SK-N-SH (cell line): Measurements from ENCODE around the gene ABCA10. TPM values are rescaled to one million over a fixed set of nuclear protein-coding genes. Genes with fewer than 3 reads are reported as not detected.

Experiments
- CTCF ChIA-PET: fragments of 300-600, 350-600 bp; formaldehyde crosslinking; extraction: SDS; loops from one replicate; lab custom pipeline; 2021; lab: Yijun Ruan, JAX
- POLR2A ChIA-PET: fragments of 350-600 bp; sonication (Branson Sonifier 250); formaldehyde crosslinking; extraction: SDS; loops from one replicate; lab custom pipeline; 2020; ENCODE audit warnings: antibody characterized with exemption, inconsistent platforms; lab: Yijun Ruan, JAX
- DNase-seq: peaks from one replicate; pipeline ENCODE4 v3.0.0; 2012
- H2AFZ ChIP-seq: fragments of 200-600 bp; sonication (generic); 2 replicates; pipeline ENCODE4 v1.8.1; 2016; ENCODE audit warnings: antibody characterized with exemption, mild to moderate bottlenecking, low read depth
- H3F3A ChIP-seq: fragments of 200-600 bp; sonication (generic); replicated peaks from 2 replicates; pipeline ENCODE3; 2016; ENCODE audit warnings: antibody characterized with exemption, mild to moderate bottlenecking; ENCODE audit not compliant: insufficient read depth
- H3K27ac ChIP-seq, 2 experiments: fragments of 200-500 bp in 1 of 2; fragments of 200-600 bp in 1 of 2; sonication (Bioruptor generic) in 1 of 2; sonication (generic), shearing (Covaris generic) in 1 of 2; 2 replicates each; pipeline versions ENCODE4 v1.5.1 to v1.6.1; 2014 to 2016; ENCODE audit warnings: low read depth in 2 of 2, inconsistent platforms in 1 of 2, low read length in 1 of 2, mild to moderate bottlenecking in 1 of 2, mixed read lengths in 1 of 2
- H3K27me3 ChIP-seq: fragments of 200-600 bp; sonication (generic), shearing (Covaris generic); 2 replicates; pipeline ENCODE4 v1.6.1; 2016; ENCODE audit warnings: mixed run types; ENCODE audit not compliant: insufficient read depth
- H3K36me3 ChIP-seq, 2 experiments: fragments of 200-500 bp in 1 of 2; fragments of 200-600 bp in 1 of 2; sonication (Bioruptor generic) in 1 of 2; sonication (generic) in 1 of 2; replicated peaks in 1 of 2; 2 replicates each; pipeline versions ENCODE3 to v1.5.1; 2014 to 2016; ENCODE audit warnings: low read length in 1 of 2, mild to moderate bottlenecking in 1 of 2; ENCODE audit not compliant: insufficient read depth in 2 of 2, control insufficient read depth in 1 of 2
- H3K4me1 ChIP-seq, 2 experiments: fragments of 200-500 bp in 1 of 2; fragments of 200-600 bp in 1 of 2; sonication (Bioruptor generic) in 1 of 2; sonication (generic), shearing (Covaris generic) in 1 of 2; 2 replicates each; pipeline versions ENCODE4 v1.5.1 to v1.6.1; 2014 to 2016; ENCODE audit warnings: low read depth in 1 of 2, low read length in 1 of 2, mixed run types in 1 of 2; ENCODE audit not compliant: insufficient read depth in 2 of 2, control insufficient read depth in 1 of 2
- H3K4me2 ChIP-seq: fragments of 200-600 bp; sonication (generic), shearing (Covaris generic); 2 replicates; pipeline ENCODE4 v1.6.1; 2017; ENCODE audit warnings: mixed run types
- H3K4me3 ChIP-seq, 2 experiments: fragments of 200-500 bp in 1 of 2; fragments of 200-600 bp in 1 of 2; sonication (Bioruptor generic) in 1 of 2; sonication (generic), shearing (Covaris generic) in 1 of 2; 2 replicates each; pipeline versions ENCODE4 v1.5.1 to v1.8.1; 2014 to 2016; ENCODE audit warnings: low read depth in 2 of 2, inconsistent platforms in 1 of 2, low read length in 1 of 2, mild to moderate bottlenecking in 1 of 2, mixed read lengths in 1 of 2, moderate library complexity in 1 of 2
- H3K79me2 ChIP-seq: fragments of 200-600 bp; sonication (generic); 2 replicates; pipeline ENCODE4 v1.8.1; 2017; ENCODE audit warnings: mild to moderate bottlenecking; ENCODE audit not compliant: insufficient read depth
- H3K9ac ChIP-seq: fragments of 200-600 bp; sonication (generic); 2 replicates; pipeline ENCODE4 v1.6.1; 2017; ENCODE audit warnings: mixed run types
- H3K9me2 ChIP-seq: fragments of 200-600 bp; sonication (generic); 2 replicates; pipeline ENCODE4 v1.6.1; 2017; ENCODE audit warnings: mixed run types
- H3K9me3 ChIP-seq: fragments of 200-600 bp; sonication (generic); 2 replicates; pipeline ENCODE4 v1.6.1; 2017; ENCODE audit warnings: mixed run types, mild to moderate bottlenecking, moderate library complexity
- H4K20me1 ChIP-seq: fragments of 200-600 bp; sonication (generic); 2 replicates; pipeline ENCODE4 v1.6.1; 2017; ENCODE audit warnings: mild to moderate bottlenecking, mixed run types; ENCODE audit not compliant: insufficient read depth
- CHD2 ChIP-seq: fragments of 150-350 bp; IDR thresholded peaks from 2 replicates; pipeline ENCODE4 v1.6.1; 2018; ENCODE audit warnings: low read length; ENCODE audit not compliant: partially characterized antibody
- EP300 ChIP-seq, 2 experiments: IDR thresholded peaks; 2 replicates each; pipeline versions ENCODE4 v1.4.0 to v1.6.1; 2012; ENCODE audit warnings: borderline replicate concordance in 1 of 2, low read depth in 1 of 2, low read length in 1 of 2
- EZH2phosphoT487 ChIP-seq: fragments of 200-600 bp; sonication (generic); IDR thresholded peaks from 2 replicates; pipeline ENCODE4 v1.6.1; 2017; ENCODE audit warnings: low read depth, mixed run types, mild to moderate bottlenecking, antibody characterized with exemption, moderate library complexity, borderline replicate concordance
- FOSL2 ChIP-seq: IDR thresholded peaks from 2 replicates; pipeline ENCODE4 v1.4.0; 2012; ENCODE audit warnings: low read depth, mild to moderate bottlenecking, moderate library complexity, borderline replicate concordance
- FOXJ3 ChIP-seq: sonication (generic); formaldehyde crosslinking; IDR thresholded peaks from 2 replicates; pipeline ENCODE4 v1.5.1; 2020; ENCODE audit warnings: mild to moderate bottlenecking, missing genetic modification reagents
- FOXM1 ChIP-seq: IDR thresholded peaks from 2 replicates; pipeline ENCODE4 v1.4.0; 2012; ENCODE audit warnings: low read depth, mild to moderate bottlenecking
- JUND ChIP-seq: IDR thresholded peaks from 2 replicates; pipeline ENCODE4 v1.4.0; 2012
- MXI1 ChIP-seq: IDR thresholded peaks from 2 replicates; pipeline ENCODE4 v1.6.1; 2012; ENCODE audit warnings: mild to moderate bottlenecking, low read depth, low read length, improper control_type of control experiment
- NRF1 ChIP-seq: IDR thresholded peaks from 2 replicates; pipeline ENCODE4 v1.6.1; 2012; ENCODE audit warnings: low read depth, mild to moderate bottlenecking, low read length
- POLR2AphosphoS5 ChIP-seq: IDR thresholded peaks from 2 replicates; pipeline ENCODE4 v1.6.1; 2012; ENCODE audit warnings: low read depth, low read length
- RAD21 ChIP-seq: IDR thresholded peaks from 2 replicates; pipeline ENCODE4 v1.6.1; 2012; ENCODE audit warnings: mild to moderate bottlenecking, low read length
- RCOR1 ChIP-seq: fragments of 150-350 bp; IDR thresholded peaks from 2 replicates; pipeline ENCODE4 v1.6.1; 2017; ENCODE audit warnings: antibody characterized with exemption, low read length
- TCF12 ChIP-seq: IDR thresholded peaks from 2 replicates; pipeline ENCODE4 v1.4.0; 2012
- WGBS: methylation state at CpG from one replicate; pipeline ENCODE4 v1.1.6; 2017; ENCODE audit warnings: low lambda C conversion rate; 5-methylcytosine and 5-hydroxymethylcytosine counted together
- polyA plus RNA-seq, 3 experiments: library from polyadenylated mRNA; depleted of rRNA; stranded (reverse); fragments of >200 nt; gene quantifications; 2 replicates each; pipeline ENCODE4 v1.2.3, GENCODE V29; 2012
- TF ChIP-seq, protein P1 (sequence below): IDR thresholded peaks from 2 replicates; pipeline ENCODE4 v1.4.0; 2012; ENCODE audit warnings: low read depth
- TF ChIP-seq, protein P2 (sequence below): fragments of 150-350 bp; IDR thresholded peaks from 2 replicates; pipeline ENCODE4 v1.6.1; 2016; ENCODE audit warnings: mild to moderate bottlenecking, low read depth, low read length
- TF ChIP-seq, protein P3 (sequence below): IDR thresholded peaks from 2 replicates; pipeline ENCODE4 v1.4.0; 2012; ENCODE audit warnings: low read depth, borderline replicate concordance
- TF ChIP-seq, protein P4 (sequence below): fragments of 200-600 bp; sonication (generic); IDR thresholded peaks from 2 replicates; pipeline ENCODE4 v1.6.1; 2017; ENCODE audit warnings: antibody characterized with exemption, mild to moderate bottlenecking, moderate library complexity
- TF ChIP-seq, protein P5 (sequence below): fragments of 150-350 bp; IDR thresholded peaks from 2 replicates; pipeline ENCODE4 v1.6.1; 2017; ENCODE audit warnings: antibody characterized with exemption, low read length, low read depth, borderline replicate concordance

Gene ABCA10
- polyA plus RNA-seq, 1 of the 3 experiments (the other 2 are of a cell fraction), result 0.07 TPM

DNA sequence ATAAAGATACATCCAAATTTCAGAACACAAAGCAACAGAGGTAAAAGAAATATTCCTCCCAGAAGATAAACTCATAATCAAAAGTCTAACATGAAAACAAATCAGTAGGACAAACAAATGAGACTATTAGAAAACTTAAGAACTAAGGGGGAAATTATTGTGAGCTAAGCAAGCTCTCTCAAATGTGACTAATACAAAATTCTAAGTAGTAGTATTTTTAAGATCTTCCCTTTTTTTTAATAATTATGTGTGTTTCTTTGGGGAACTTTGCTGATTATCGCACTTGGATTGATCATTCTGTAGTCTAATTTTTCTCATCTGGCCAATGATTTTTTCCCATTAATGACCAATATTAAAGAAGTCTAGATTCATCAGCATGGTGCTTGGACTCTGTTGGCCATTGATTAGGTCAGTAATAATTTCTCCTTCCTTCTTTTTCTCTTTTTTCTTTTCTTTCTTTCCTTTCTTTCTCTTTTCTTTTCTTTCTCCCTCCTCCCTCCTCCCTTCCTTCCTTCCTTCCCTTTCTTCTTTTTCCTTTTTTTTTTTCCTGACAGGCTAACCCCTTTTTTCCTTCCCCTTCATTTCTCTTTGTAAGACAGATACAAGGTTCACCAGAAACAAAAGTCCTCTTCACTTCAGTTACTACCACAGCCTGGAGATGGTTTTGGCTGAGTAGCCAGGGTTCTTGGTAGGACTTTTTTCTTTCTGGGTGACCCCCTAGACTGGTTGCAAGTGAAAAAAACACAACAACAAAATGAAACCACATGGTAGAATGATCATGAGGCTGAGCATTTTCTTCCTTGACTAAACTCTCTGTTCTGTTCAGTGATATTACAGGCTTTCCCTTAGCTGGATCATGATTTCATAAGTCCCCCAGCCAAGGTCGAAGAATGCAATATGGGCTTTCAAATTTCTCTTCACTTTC is 84.0 kb downstream of the ABCA10 start:
- POLR2A ChIA-PET, result no interaction called here

DNA sequence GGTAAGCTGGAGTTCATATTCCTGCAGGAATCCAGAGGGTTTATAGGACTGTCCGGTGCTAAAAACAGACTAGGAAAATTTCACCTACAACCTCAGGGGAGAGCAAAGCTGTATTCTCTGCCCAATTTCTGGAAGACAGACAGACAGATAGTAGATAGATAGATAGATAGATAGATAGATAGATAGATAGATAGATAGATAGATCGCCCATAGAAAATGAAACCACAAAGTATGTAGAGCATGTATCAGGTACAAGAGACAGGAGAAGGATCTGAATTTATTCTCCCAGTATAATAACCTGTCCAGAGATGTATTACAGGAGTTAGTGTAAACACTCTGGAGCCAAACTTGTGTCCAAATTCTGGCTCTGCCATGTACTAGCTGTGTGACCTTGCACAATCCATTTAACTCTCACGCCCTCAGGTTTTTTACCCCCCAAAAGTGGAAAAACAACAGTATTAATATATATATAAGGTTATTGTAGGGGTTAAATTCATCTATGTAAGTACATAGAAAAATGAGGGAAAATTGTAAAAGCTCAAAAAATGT is 84.9 kb downstream of the ABCA10 start:
- Histone ChIP-seq H3K27me3 (no peaks in the 10 kb centered on the region), H3K9ac (no peak overlapping the region), H3K36me3 (no peaks in the 10 kb centered on the region), H3K4me2 (peak overlapping the region; percentile 41; the same call in 1 of the 2 replicates), H3F3A (peaks cover 4% of the 10 kb centered on the region), H3K4me3 (no peak overlapping the region), H2AFZ (no peak overlapping the region), H3K4me1 (peaks cover 0 to 3% of the 10 kb centered on the region in 2 experiments; a peak in 2 of 4 replicates), H4K20me1 (no peaks in the 10 kb centered on the region), H3K27ac (no peak overlapping the region), H3K9me3 (no peaks in the 10 kb centered on the region), H3K9me2 (no peaks in the 10 kb centered on the region), H3K79me2 (no peaks in the 10 kb centered on the region)
- 39% methylated on average over 3 of the region's 3 CpGs for WGBS
- ChIA-PET POLR2A (no interaction called here), CTCF (interaction anchor here (1.3 kb wide), 1 partner anchor 59 kb away, joined by 3 read pairs; no protein-coding TSS in a partner anchor)
- no peak for DNase-seq
- TF ChIP-seq EZH2phosphoT487, result no peak
- TF ChIP-seq, protein P1, sequence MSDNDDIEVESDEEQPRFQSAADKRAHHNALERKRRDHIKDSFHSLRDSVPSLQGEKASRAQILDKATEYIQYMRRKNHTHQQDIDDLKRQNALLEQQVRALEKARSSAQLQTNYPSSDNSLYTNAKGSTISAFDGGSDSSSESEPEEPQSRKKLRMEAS, result no peak
- TF ChIP-seq, protein P2, sequence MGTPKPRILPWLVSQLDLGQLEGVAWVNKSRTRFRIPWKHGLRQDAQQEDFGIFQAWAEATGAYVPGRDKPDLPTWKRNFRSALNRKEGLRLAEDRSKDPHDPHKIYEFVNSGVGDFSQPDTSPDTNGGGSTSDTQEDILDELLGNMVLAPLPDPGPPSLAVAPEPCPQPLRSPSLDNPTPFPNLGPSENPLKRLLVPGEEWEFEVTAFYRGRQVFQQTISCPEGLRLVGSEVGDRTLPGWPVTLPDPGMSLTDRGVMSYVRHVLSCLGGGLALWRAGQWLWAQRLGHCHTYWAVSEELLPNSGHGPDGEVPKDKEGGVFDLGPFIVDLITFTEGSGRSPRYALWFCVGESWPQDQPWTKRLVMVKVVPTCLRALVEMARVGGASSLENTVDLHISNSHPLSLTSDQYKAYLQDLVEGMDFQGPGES, result no peak
- no peak for TF ChIP-seq POLR2AphosphoS5
- TF ChIP-seq, protein P3, sequence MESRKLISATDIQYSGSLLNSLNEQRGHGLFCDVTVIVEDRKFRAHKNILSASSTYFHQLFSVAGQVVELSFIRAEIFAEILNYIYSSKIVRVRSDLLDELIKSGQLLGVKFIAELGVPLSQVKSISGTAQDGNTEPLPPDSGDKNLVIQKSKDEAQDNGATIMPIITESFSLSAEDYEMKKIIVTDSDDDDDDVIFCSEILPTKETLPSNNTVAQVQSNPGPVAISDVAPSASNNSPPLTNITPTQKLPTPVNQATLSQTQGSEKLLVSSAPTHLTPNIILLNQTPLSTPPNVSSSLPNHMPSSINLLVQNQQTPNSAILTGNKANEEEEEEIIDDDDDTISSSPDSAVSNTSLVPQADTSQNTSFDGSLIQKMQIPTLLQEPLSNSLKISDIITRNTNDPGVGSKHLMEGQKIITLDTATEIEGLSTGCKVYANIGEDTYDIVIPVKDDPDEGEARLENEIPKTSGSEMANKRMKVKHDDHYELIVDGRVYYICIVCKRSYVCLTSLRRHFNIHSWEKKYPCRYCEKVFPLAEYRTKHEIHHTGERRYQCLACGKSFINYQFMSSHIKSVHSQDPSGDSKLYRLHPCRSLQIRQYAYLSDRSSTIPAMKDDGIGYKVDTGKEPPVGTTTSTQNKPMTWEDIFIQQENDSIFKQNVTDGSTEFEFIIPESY, result no peak
- TF ChIP-seq, protein P4, sequence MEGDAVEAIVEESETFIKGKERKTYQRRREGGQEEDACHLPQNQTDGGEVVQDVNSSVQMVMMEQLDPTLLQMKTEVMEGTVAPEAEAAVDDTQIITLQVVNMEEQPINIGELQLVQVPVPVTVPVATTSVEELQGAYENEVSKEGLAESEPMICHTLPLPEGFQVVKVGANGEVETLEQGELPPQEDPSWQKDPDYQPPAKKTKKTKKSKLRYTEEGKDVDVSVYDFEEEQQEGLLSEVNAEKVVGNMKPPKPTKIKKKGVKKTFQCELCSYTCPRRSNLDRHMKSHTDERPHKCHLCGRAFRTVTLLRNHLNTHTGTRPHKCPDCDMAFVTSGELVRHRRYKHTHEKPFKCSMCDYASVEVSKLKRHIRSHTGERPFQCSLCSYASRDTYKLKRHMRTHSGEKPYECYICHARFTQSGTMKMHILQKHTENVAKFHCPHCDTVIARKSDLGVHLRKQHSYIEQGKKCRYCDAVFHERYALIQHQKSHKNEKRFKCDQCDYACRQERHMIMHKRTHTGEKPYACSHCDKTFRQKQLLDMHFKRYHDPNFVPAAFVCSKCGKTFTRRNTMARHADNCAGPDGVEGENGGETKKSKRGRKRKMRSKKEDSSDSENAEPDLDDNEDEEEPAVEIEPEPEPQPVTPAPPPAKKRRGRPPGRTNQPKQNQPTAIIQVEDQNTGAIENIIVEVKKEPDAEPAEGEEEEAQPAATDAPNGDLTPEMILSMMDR, result no peak
- no peak for TF ChIP-seq CHD2

More for the DNA sequence above, 84.0 kb downstream of the ABCA10 start:
- WGBS, result 30% methylated on average over 2 of the region's 2 CpGs
- no peak for TF ChIP-seq FOXJ3 (CRISPR knock-in tag)
- TF ChIP-seq NRF1, result no peak
- TF ChIP-seq TCF12, result no peak
- TF ChIP-seq EP300 (IDR thresholded peaks at IDR 0.05; ENCODE audit: borderline replicate concordance in 1 of 2, low read depth in 1 of 2, low read length in 1 of 2), result no peak
- TF ChIP-seq FOXM1, result no peak
- no peak for TF ChIP-seq CHD2
- TF ChIP-seq, protein P5, sequence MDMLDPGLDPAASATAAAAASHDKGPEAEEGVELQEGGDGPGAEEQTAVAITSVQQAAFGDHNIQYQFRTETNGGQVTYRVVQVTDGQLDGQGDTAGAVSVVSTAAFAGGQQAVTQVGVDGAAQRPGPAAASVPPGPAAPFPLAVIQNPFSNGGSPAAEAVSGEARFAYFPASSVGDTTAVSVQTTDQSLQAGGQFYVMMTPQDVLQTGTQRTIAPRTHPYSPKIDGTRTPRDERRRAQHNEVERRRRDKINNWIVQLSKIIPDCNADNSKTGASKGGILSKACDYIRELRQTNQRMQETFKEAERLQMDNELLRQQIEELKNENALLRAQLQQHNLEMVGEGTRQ, result no peak
- no peak for TF ChIP-seq POLR2AphosphoS5
- TF ChIP-seq, protein P3, result no peak
- TF ChIP-seq RCOR1, result no peak
- TF ChIP-seq MXI1, result no peak
- no peak for TF ChIP-seq EZH2phosphoT487
- no peak for TF ChIP-seq RAD21
- TF ChIP-seq FOSL2, result no peak
- TF ChIP-seq JUND, result no peak
- no peaks in the 10 kb centered on the region for H3K79me2 ChIP-seq
- H2AFZ ChIP-seq, result no peak overlapping the region
- H3K9ac ChIP-seq, result no peak overlapping the region
- DNase-seq, result no peak
- H3K9me3 ChIP-seq, result no peaks in the 10 kb centered on the region
- CTCF ChIA-PET, result interaction anchor here (1.3 kb wide), 1 partner anchor 60 kb away, joined by 3 read pairs; no protein-coding TSS in a partner anchor
- H3K4me2 ChIP-seq, result no peak overlapping the region
- H4K20me1 ChIP-seq, result no peaks in the 10 kb centered on the region
- H3K27ac ChIP-seq, result no peak overlapping the region
- peaks cover 0 to 3% of the 10 kb centered on the region in 2 experiments; a peak in 2 of 4 replicates for H3K4me1 ChIP-seq
- H3K36me3 ChIP-seq, result no peaks in the 10 kb centered on the region
- no peaks in the 10 kb centered on the region for H3K27me3 ChIP-seq
- peaks cover 4% of the 10 kb centered on the region for H3F3A ChIP-seq
- no peak overlapping the region for H3K4me3 ChIP-seq
- no peaks in the 10 kb centered on the region for H3K9me2 ChIP-seq
